ENCODE data around the gene CHD2.

CHD2 gene

DNA sequence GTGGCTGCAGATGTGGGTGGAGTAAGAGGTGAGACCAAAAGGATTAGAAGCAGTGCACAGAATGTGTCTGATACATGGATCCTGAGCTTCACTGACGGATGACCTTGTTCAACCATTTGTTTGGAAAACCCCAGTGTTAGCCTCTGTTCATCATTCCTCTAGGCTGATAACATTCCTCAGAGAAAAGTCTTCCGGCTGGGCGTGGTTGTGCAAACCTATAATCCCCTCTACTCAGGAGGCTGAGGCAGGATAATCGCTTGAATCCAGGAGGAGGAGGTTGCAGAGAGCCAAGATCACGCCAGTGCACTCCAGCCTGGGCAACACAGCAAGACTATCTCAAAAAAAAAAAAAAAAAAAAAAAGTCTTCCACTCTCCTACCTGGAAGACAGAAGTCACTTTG, 23.1 kb upstream of the CHD2 start:
- H4K20me1 ChIP-seq (ENCODE audit: insufficient read depth, low read length, poor library complexity, severe bottlenecking): no peaks in the 10 kb centered on the region
- TF ChIP-seq, protein P1, sequence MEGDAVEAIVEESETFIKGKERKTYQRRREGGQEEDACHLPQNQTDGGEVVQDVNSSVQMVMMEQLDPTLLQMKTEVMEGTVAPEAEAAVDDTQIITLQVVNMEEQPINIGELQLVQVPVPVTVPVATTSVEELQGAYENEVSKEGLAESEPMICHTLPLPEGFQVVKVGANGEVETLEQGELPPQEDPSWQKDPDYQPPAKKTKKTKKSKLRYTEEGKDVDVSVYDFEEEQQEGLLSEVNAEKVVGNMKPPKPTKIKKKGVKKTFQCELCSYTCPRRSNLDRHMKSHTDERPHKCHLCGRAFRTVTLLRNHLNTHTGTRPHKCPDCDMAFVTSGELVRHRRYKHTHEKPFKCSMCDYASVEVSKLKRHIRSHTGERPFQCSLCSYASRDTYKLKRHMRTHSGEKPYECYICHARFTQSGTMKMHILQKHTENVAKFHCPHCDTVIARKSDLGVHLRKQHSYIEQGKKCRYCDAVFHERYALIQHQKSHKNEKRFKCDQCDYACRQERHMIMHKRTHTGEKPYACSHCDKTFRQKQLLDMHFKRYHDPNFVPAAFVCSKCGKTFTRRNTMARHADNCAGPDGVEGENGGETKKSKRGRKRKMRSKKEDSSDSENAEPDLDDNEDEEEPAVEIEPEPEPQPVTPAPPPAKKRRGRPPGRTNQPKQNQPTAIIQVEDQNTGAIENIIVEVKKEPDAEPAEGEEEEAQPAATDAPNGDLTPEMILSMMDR (conservative IDR thresholded peaks at IDR 0.05; ENCODE audit: low read length): no peak
- no peak for TF ChIP-seq EZH2phosphoT487 (IDR thresholded peaks at IDR 0.05; ENCODE audit: borderline replicate concordance)

DNA sequence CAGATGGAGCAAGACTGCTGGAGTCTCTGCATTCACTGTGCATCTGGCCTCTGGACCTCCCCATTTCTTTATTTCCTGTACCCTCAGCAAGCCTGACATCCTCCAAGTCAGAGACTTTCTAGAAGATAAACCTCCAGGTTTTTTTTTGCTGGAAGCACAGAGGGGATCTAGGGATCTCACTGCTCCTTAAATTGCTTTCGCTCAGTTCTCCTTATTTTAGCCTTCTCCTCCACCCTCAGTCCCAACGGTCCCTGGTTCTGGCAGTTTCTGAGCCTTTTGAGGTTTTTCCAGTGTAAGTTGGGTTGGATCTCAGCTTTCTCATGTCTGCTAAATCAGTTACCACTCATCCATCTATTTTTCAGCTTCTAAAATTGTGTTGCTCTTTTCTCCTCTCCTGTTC, 22.7 kb upstream of the CHD2 start:
- Histone ChIP-seq H2AFZ (ENCODE audit: low read length) (peak overlapping the region; percentile 66), H3K27me3 (ENCODE audit: insufficient read depth, low read length, poor library complexity, severe bottlenecking) (no peaks in the 10 kb centered on the region), H3K4me3 (ENCODE audit: low read length, poor library complexity, severe bottlenecking) (no peak overlapping the region), H3K4me2 (ENCODE audit: low read depth, low read length, poor library complexity, severe bottlenecking) (no peak overlapping the region), H3K79me2 (ENCODE audit: insufficient read depth, low read length) (peaks cover 7% of the 10 kb centered on the region; the same call in 1 of the 2 replicates), H3F3A (ENCODE audit: low read depth) (peaks cover 4% of the 10 kb centered on the region; the same call in 1 of the 2 replicates), H3K9ac (ENCODE audit: low read depth, low read length, poor library complexity, severe bottlenecking) (peak overlapping the region; percentile 20), H3K36me3 (ENCODE audit: insufficient read depth, low read length) (no peaks in the 10 kb centered on the region), H3K4me1 (ENCODE audit: insufficient read depth, low read length, poor library complexity, severe bottlenecking) (peaks cover 36% of the 10 kb centered on the region), H3K9me3 (ENCODE audit: insufficient read depth, low read depth, low read length) (no peaks in the 10 kb centered on the region), H3K9me2 (replicated peaks; ENCODE audit: low read depth, low read length) (no peaks in the 10 kb centered on the region), H4K20me1 (ENCODE audit: insufficient read depth, low read length, poor library complexity, severe bottlenecking) (no peaks in the 10 kb centered on the region)
- no peak for TF ChIP-seq EZH2phosphoT487 (IDR thresholded peaks at IDR 0.05; ENCODE audit: borderline replicate concordance)
- TF ChIP-seq, protein P1 (conservative IDR thresholded peaks at IDR 0.05; ENCODE audit: low read length): no peak

More for the DNA sequence above, 23.1 kb upstream of the CHD2 start:
- Histone ChIP-seq H3K36me3 (ENCODE audit: insufficient read depth, low read length) (no peaks in the 10 kb centered on the region), H3K9me2 (replicated peaks; ENCODE audit: low read depth, low read length) (no peaks in the 10 kb centered on the region), H3K4me3 (ENCODE audit: low read length, poor library complexity, severe bottlenecking) (no peak overlapping the region), H3K79me2 (ENCODE audit: insufficient read depth, low read length) (peaks cover 7% of the 10 kb centered on the region; the same call in 1 of the 2 replicates), H3F3A (ENCODE audit: low read depth) (peaks cover 4% of the 10 kb centered on the region; the same call in 1 of the 2 replicates), H3K4me1 (ENCODE audit: insufficient read depth, low read length, poor library complexity, severe bottlenecking) (peaks cover 35% of the 10 kb centered on the region), H3K9me3 (ENCODE audit: insufficient read depth, low read depth, low read length) (no peaks in the 10 kb centered on the region), H3K4me2 (ENCODE audit: low read depth, low read length, poor library complexity, severe bottlenecking) (no peak overlapping the region), H2AFZ (ENCODE audit: low read length) (peak overlapping the region; percentile 66; the same call in 1 of the 2 replicates), H3K27me3 (ENCODE audit: insufficient read depth, low read length, poor library complexity, severe bottlenecking) (no peaks in the 10 kb centered on the region), H3K9ac (ENCODE audit: low read depth, low read length, poor library complexity, severe bottlenecking) (peak overlapping the region; percentile 20)

DNA sequence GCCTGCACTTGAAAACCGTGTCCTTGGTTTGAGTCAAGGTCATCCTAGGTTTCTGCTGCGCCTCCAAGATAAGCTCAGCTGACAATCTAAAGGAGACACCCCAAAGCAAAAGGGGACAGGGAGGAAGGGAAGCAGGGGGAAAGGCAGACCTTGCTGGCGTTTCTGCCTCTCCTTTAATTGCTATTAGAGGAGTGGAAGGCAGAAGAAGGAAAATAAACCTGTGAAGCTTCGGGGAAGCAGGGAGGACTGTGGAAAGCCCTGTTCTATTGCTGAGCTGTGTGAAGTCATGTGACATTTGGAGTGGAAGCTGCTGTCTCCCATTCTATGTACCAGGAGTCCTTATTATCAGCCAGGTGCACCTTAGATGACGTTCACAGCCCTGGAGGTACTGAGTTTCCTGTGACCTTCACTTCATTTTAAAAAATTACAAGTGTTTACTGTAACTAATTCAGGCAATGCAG, 21.5 kb upstream of the CHD2 start:
- Histone ChIP-seq H3F3A (ENCODE audit: low read depth) (peaks cover 4% of the 10 kb centered on the region; the same call in 1 of the 2 replicates), H3K9me3 (ENCODE audit: insufficient read depth, low read depth, low read length) (no peaks in the 10 kb centered on the region), H3K79me2 (ENCODE audit: insufficient read depth, low read length) (peaks cover 15% of the 10 kb centered on the region), H3K9ac (ENCODE audit: low read depth, low read length, poor library complexity, severe bottlenecking) (peak overlapping the region; percentile 20), H3K4me3 (ENCODE audit: low read length, poor library complexity, severe bottlenecking) (no peak overlapping the region), H3K9me2 (replicated peaks; ENCODE audit: low read depth, low read length) (no peaks in the 10 kb centered on the region), H3K27me3 (ENCODE audit: insufficient read depth, low read length, poor library complexity, severe bottlenecking) (peaks cover 7% of the 10 kb centered on the region), H3K36me3 (ENCODE audit: insufficient read depth, low read length) (no peaks in the 10 kb centered on the region), H4K20me1 (ENCODE audit: insufficient read depth, low read length, poor library complexity, severe bottlenecking) (peaks cover 5% of the 10 kb centered on the region), H2AFZ (ENCODE audit: low read length) (peak overlapping the region; percentile 66), H3K4me2 (ENCODE audit: low read depth, low read length, poor library complexity, severe bottlenecking) (peak overlapping the region; percentile 11), H3K4me1 (ENCODE audit: insufficient read depth, low read length, poor library complexity, severe bottlenecking) (peaks cover 36% of the 10 kb centered on the region)
- TF ChIP-seq EZH2phosphoT487 (IDR thresholded peaks at IDR 0.05; ENCODE audit: borderline replicate concordance): no peak
- TF ChIP-seq, protein P1 (conservative IDR thresholded peaks at IDR 0.05; ENCODE audit: low read length): no peak

All from Loucy (cell line).